HepG2 (cell line): ENCODE results near the gene KIF26B.

Experiments used
- CREB3 ChIP-seq: sonication (generic); formaldehyde crosslinking; IDR thresholded peaks from 2 replicates; pipeline ENCODE4 v1.5.0; 2020; ENCODE audit warnings: missing genetic modification reagents
- CTCF ChIP-seq: sonication (generic); formaldehyde crosslinking; IDR thresholded peaks from 2 replicates; pipeline ENCODE4 v1.5.0; 2020; ENCODE audit warnings: mild to moderate bottlenecking, missing genetic modification reagents, moderate library complexity
- ERF ChIP-seq: IDR thresholded peaks from 2 replicates; pipeline ENCODE4 v1.6.1; 2018; ENCODE audit warnings: missing biosample characterization, missing genetic modification reagents
- KDM1A ChIP-seq: IDR thresholded peaks from 2 replicates; pipeline ENCODE4 v1.6.1; 2016; ENCODE audit warnings: missing compliant biosample characterization
- MAZ ChIP-seq, 2 experiments: sonication (generic) in 1 of 2; formaldehyde crosslinking in 1 of 2; IDR thresholded peaks; 2 replicates each; pipeline versions ENCODE4 v1.5.0 to v1.6.1; 2012 to 2020; ENCODE audit warnings: low read depth in 2 of 2, mild to moderate bottlenecking in 2 of 2, borderline replicate concordance in 1 of 2, improper control_type of control experiment in 1 of 2, low read length in 1 of 2, missing genetic modification reagents in 1 of 2, moderate library complexity in 1 of 2
- PBX3 ChIP-seq: sonication (generic); formaldehyde crosslinking; IDR thresholded peaks from 2 replicates; pipeline ENCODE4 v1.8.1; 2023; ENCODE audit warnings: missing genetic modification reagents, inconsistent platforms, borderline replicate concordance
- POLR2A ChIP-seq, 2 experiments: IDR thresholded peaks; 2 replicates each; pipeline ENCODE4 v1.6.1; 2011; ENCODE audit warnings: low read depth in 2 of 2, low read length in 2 of 2, mild to moderate bottlenecking in 1 of 2, moderate library complexity in 1 of 2; ENCODE audit not compliant: insufficient read depth in 1 of 2
- REST ChIP-seq, 2 experiments: IDR thresholded peaks; 2 replicates each; pipeline ENCODE4 v1.6.1; 2011 to 2012; ENCODE audit warnings: low read length in 2 of 2, borderline replicate concordance in 1 of 2, low read depth in 1 of 2, mild to moderate bottlenecking in 1 of 2, moderate library complexity in 1 of 2
- ZBTB33 ChIP-seq: sonication (generic); formaldehyde crosslinking; IDR thresholded peaks from 2 replicates; pipeline ENCODE4 v1.4.0; 2020; ENCODE audit warnings: missing genetic modification reagents
- ZZZ3 ChIP-seq: sonication (generic); formaldehyde crosslinking; IDR thresholded peaks from 2 replicates; pipeline ENCODE4 v1.4.0; 2020; ENCODE audit warnings: missing genetic modification reagents, mild to moderate bottlenecking, borderline replicate concordance

GRCh38 chr1:245656189-245656717, 501.5 kb downstream of the KIF26B start:
- TF ChIP-seq ZBTB33 (CRISPR knock-in tag) (no peak), MAZ (IDR thresholded peaks at IDR 0.05; ENCODE audit: borderline replicate concordance, low read depth, low read length) (no peak), MAZ (CRISPR knock-in tag; IDR thresholded peaks at IDR 0.05; ENCODE audit: low read depth) (no peak), CTCF (CRISPR knock-in tag) (no peak), ZZZ3 (CRISPR knock-in tag) (no peak), REST (IDR thresholded peaks at IDR 0.05; ENCODE audit: borderline replicate concordance in 1 of 2, low read depth in 1 of 2, low read length in 2 of 2) (no peak), PBX3 (no peak), CREB3 (no peak), ERF (no peak), KDM1A (CRISPR knock-in tag) (no peak), POLR2A (IDR thresholded peaks at IDR 0.05; ENCODE audit: insufficient read depth in 1 of 2, low read depth in 2 of 2, low read length in 2 of 2) (no peak)
